Stimulated activated CD4-positive, alpha-beta T cell treated with anti-CD3 and anti-CD28 coated beads, Interleukin-4, amount 100 ng/mL, for 48 hours (primary cell): Measurements from ENCODE around the gene RPP25.
A peak's percentile ranks its signal among the peaks of the same experiment; 100 is the strongest.

Experiments
- DNase-seq, 2 donors: peaks; one replicate each; pipeline ENCODE4 v3.0.0-alpha.2; 2020; ENCODE audit warnings: low read depth in 2 of 2

Gene RPP25

GRCh38 chr15:74956648-74957475 lies at the start of gene RPP25:
Gene RPP25 (minus strand): TSS chr15:74956772. CDS start chr15:74956583, 189 bp downstream.
- peak; percentile 68 to 75 for DNase-seq

GRCh38 chr15:75002398-75002797 lies 45.8 kb upstream of the RPP25 start:
- DNase-seq: no peak

GRCh38 chr15:75001310-75001709 lies 44.7 kb upstream of the RPP25 start:
- no peak for DNase-seq

GRCh38 chr15:74997543-74997942 lies 41.0 kb upstream of the RPP25 start:
- DNase-seq: no peak

GRCh38 chr15:74997141-74997540 lies 40.6 kb upstream of the RPP25 start:
- DNase-seq: no peak

GRCh38 chr15:74995779-74996765 lies 39.5 kb upstream of the RPP25 start:
- no peak for DNase-seq

GRCh38 chr15:74995182-74995778 lies 38.7 kb upstream of the RPP25 start, which contains the start of gene SCAMP5:
Gene SCAMP5 (plus strand): TSS chr15:74995563. CDS start chr15:75011840, 16,277 bp downstream.
- DNase-seq: peak; percentile 89 to 94

- no peak for DNase-seq
Observed at GRCh38 chr15:74994685-74995084, 38.1 kb upstream of the RPP25 start.

- no peak for DNase-seq
Observed at GRCh38 chr15:74994236-74994635, 37.7 kb upstream of the RPP25 start.

- no peak for DNase-seq
Observed at GRCh38 chr15:74992619-74993018, 36.0 kb upstream of the RPP25 start.

GRCh38 chr15:74989527-74989926 lies 33.0 kb upstream of the RPP25 start:
- DNase-seq: no peak

- DNase-seq: peak; percentile 16 to 20
Observed at GRCh38 chr15:74988007-74988800, 31.6 kb upstream of the RPP25 start.

- peak; percentile 33 to 63 for DNase-seq
Observed at GRCh38 chr15:74983725-74984231, 27.2 kb upstream of the RPP25 start.

GRCh38 chr15:74982183-74982582 lies 25.6 kb upstream of the RPP25 start:
- DNase-seq: no peak

GRCh38 chr15:74978503-74978902 lies 21.9 kb upstream of the RPP25 start:
- DNase-seq: peak; percentile 45 to 54

GRCh38 chr15:74978077-74978476 lies 21.5 kb upstream of the RPP25 start:
- DNase-seq: no peak

GRCh38 chr15:74977599-74977998 lies 21.0 kb upstream of the RPP25 start:
- peak in 1 of 2 donors; percentile 38 for DNase-seq

- no peak for DNase-seq
Observed at GRCh38 chr15:74976159-74976558, 19.6 kb upstream of the RPP25 start.

- no peak for DNase-seq
Observed at GRCh38 chr15:74967670-74968069, 11.1 kb upstream of the RPP25 start.

GRCh38 chr15:74964794-74965193 lies 8.2 kb upstream of the RPP25 start:
- DNase-seq: no peak

GRCh38 chr15:74963213-74963612 lies 6.6 kb upstream of the RPP25 start:
- DNase-seq: no peak
